Measurements from ENCODE around the gene MYL10. TPM values are rescaled to one million over a fixed set of nuclear protein-coding genes. Genes with fewer than 3 reads are reported as not detected.
"Not testable (repeated sequence)": the region's sequence is repeated elsewhere in the genome, so short reads cannot be mapped to it uniquely, and the experiment has no call there.

The MYL10 gene
- total RNA-seq, 1 donor from 2014 or later: not detected

DNA sequence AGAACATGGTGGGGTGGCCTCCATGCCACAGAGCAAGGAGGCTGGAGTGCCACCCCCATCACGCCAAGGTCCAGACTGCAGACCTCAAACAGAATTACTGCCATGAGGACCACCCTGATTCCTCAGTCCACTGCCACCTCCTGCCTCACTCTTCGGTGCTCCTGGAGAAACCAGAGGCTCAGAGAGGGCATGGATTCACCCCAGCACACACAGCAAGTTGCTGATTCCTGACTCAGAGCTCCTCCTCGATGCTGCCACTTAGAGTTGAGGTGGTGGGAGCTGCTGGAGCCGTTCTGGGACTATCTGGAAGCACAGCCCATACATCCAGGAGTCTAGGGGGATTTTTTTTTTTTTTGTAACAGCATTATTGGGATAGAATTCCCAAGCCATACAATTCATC is 22.0 kb upstream of the MYL10 start:
- intact Hi-C loops (cut with micrococcal nuclease): no loop called here

DNA sequence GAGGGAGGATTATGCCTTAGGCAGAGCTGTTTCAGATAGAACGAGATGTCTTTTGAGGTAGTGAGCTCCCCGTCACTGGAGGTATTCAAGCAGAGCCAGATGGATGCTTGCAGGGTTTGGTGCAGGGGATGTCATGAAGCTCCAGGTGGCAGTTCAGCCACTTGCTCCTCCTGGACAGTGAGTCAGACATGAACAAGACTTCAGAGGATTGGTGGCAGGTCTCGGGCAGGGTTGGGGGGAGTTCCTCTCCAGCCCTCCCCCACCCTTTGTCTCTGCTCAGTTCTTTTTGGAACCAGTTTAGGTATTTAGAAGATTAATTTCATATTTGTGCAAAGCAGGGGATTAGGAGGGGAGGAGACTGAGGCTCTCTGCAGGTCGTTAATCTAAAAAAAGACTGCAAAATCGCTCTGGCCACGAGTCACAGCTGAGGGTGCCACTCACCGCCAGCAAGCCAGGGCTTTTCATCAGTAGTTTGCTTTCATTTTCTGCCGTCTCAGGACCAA is 21.5 kb upstream of the MYL10 start:
- intact Hi-C loops (cut with micrococcal nuclease): no loop called here

DNA sequence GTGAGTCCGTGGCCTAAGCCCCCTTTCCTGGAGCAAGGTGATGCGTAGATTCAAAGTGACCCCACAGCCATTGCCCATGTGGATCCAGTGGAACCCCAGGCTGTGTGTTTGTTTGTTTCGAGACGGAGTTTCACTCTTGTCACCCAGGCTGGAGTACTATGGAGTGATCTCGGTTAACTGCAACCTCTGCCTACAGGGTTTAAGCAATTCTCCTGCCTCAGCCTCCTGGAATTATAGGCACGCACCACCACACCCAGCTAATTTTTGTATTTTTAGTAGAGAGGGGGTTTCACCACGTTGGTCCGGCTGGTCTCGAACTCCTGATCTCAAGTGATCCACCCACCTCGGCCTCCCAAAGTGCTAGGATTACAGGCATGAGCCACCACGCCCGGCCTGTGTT is 18.8 kb upstream of the MYL10 start:
- intact Hi-C loops (cut with micrococcal nuclease): not testable (repeated sequence)

DNA sequence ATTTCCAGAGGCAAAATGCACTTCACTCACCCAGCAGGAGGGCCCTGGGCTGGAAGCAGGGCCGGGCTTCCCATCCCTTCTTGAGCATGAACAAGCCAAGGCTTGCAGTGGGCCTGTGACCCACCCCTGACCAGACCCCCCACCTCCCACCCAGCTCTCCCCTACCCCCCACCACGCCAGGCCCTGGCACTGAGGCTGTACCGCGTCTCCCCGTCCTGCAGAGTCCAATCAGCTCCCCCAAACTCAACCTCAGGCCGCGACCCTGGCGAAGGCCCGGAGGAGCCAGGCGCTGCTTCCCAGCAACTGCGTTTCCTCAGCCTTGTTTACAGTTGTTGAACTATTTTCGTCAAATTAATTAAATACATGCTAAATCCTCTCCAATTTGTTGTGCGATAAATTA is 16.9 kb upstream of the MYL10 start:
- intact Hi-C loops (cut with micrococcal nuclease): no loop called here

DNA sequence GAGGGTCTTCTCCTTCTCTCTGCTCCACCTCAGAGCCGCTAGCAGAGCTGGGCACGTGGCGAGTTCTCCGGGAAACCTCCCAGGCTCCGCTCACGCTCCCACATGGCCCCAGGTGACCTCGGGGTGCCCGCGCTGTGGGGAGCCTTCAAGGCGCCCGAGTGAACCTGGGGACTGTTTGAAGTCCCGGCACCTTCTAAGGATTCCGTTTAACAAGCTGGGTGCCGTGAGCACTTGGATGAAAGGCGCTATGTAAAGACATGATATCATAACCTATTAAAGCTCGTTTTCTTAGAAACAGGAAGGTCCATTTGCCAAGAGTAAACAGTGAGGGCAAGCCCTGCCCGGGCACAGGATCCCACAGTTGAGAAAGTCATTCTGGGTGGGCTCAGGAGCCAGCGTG is 15.8 kb upstream of the MYL10 start:
- intact Hi-C loops (cut with micrococcal nuclease): no loop called here

DNA sequence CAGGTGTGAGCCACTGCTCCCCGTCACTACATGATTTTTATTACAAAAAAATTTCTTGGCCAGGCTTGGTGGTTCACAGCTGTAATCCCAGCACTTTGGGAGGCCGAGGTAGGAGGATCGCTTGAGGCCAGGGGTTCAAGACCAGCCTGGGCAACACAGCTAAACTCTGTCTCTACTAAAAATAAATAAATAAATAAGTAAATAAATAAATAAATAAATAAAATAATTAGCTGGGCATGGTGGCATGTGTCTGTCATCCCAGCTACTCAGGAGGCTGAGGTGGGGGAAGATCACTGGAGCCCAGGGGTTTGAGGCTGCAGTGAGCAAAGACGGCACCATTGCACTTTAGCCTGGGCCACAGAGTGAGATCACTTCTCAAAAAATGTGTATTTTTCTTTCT is 10.0 kb upstream of the MYL10 start:
- intact Hi-C loops (cut with micrococcal nuclease): not testable (repeated sequence)

GRCh38 chr7:101636822-101637623 is 7.9 kb upstream of the MYL10 start:
- intact Hi-C loops (cut with micrococcal nuclease): no loop called here

- intact Hi-C loops (cut with micrococcal nuclease): no loop called here
These were observed 6.4 kb upstream of the MYL10 start for GRCh38 chr7:101635484-101635883.

DNA sequence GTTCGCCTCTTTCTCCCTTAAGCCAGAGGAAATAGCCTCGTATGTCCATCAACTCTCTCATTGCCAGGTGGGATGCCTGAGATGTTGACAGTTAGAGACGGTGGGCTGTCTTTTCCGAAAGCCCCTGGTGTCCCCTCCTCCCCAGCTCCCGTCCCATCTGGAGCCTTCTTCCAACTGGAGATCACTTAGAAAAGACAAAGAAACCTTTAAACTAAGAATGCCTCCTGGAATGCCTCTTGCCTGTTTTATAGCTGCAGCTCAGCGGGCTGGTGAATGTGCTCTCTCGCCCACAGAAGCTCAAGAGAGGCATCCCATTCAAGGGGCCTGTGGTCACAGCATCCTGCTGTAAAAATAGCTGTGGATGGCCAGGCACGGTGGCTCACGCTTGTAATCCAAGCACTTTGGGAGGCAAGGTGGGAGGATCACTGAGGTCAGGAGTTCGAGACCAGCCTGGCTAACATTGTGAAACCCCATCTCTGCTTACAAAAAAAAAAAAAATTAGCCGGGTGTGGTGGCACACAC is 5.2 kb upstream of the MYL10 start:
- intact Hi-C loops (cut with micrococcal nuclease): no loop called here

GRCh38 chr7:101633511-101633910 is 4.4 kb upstream of the MYL10 start:
- intact Hi-C loops (cut with micrococcal nuclease): no loop called here

GRCh38 chr7:101632641-101633040 is 3.5 kb upstream of the MYL10 start:
- intact Hi-C loops (cut with micrococcal nuclease): no loop called here

GRCh38 chr7:101631224-101631714 is 2.2 kb upstream of the MYL10 start:
- intact Hi-C loops (cut with micrococcal nuclease): no loop called here

DNA sequence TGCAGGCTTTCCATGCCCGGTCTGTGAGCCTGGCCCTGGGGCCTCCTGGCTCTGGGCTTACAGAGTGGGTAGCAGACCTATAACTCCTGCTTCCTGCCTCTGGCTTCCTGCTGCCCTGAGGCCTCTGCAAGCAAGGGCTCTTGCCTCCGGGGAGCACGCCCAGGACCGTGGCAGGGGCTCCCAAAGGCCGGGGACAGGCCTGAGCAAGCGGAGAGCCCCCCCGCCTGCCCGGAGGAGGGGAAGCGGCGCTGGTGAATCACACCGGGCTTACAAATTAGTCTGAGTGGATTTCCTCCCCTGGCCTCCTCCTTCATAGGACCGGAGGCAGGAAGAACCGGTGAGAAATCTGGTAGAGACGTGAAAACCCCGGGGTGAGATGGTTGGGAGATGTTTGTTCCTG is 1.5 kb upstream of the MYL10 start:
- intact Hi-C loops (cut with micrococcal nuclease): no loop called here

- intact Hi-C loops (cut with micrococcal nuclease): no loop called here
These were observed 574 bp downstream of the MYL10 start for GRCh38 chr7:101628522-101628921.

DNA sequence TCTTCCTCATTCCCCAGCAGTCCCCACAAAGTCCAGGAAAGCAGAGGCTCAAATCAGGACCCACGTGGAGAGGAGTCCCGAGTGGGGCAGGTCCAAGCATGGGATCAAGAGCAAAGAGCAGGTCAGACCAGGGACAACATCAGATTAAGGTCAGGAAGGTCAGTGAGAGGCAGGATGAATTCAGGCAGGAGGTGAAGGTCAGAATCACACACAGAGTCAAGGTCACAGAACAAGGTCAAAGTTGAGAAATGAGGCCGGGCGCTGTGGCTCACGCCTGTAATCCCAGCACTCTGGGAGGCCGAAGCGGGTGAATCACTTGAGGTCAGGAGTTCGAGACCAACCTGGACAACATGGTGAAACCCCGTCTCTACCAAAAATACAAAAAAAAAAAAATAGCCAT is 2.3 kb downstream of the MYL10 start:
- intact Hi-C loops (cut with micrococcal nuclease): no loop called here

DNA sequence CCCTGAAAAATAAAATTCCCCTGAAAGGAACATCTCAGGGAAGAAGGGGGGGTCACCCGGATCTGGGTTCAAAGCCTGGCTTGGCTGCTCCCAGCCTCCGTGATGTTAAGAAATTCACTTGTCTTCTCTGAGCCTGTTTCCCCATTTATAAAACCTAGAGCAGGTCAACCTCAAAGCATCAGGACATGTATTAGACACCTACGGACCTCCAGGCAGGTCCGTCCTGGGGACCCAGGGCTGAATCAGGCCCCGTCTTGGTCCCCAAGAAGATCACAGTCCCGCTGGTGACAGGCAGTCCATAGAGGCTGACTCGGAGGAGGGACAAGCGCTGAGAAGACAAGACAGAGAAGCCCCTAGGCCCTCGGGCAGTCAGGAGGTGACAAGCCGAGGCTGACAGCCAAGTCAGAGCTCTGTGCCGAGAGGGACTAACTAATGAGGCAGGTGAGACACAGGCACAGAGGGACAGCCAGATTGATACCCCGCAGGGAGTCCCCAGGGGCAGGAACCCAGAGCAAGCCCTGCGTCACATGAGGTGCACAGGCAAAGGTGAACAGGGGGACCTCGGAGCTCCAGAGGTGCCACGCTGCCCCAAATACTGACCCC is 2.9 kb downstream of the MYL10 start:
- intact Hi-C loops (cut with micrococcal nuclease): no loop called here

DNA sequence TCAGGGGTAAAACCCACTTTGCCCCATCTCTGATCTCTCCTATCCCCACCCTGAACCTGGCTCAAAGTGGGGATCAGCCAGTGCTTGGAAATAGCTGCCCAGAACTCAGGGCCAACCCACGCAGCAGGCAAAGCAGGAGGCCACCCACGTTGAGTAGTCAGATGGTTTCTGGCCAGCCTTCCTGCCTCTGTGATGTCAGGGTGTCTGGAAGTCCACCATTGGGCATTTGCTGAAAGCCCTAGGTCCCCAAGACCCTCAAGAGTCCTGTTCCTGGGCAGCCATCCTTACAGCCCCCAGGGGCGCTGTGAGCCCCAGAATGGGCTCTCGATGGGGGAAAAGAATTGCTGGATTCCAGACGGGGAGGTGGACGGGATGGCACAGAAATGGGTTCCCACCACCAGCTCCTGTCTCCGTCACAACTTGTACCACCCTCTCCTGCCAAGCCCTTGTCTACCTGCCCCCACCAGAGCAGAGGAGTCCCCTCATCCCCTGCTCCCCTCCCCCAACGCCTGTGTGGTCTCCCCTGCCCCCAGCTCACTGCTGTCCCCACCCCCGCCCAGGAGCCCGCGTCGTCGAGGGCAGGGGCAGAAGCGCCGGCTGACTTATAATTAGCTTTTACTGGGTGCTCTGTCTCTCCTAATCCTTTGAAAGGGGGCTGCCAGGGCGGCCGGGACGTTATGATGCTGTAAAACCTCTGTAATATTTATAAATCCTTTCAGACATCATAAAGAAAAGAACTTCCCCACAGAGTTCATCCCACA is 3.9 kb downstream of the MYL10 start:
- intact Hi-C loops (cut with micrococcal nuclease): no loop called here

GRCh38 chr7:101624246-101625001 is 4.7 kb downstream of the MYL10 start:
- intact Hi-C loops (cut with micrococcal nuclease): no loop called here

- intact Hi-C loops (cut with micrococcal nuclease): no loop called here
These were observed 6.4 kb downstream of the MYL10 start for GRCh38 chr7:101622609-101623173.

DNA sequence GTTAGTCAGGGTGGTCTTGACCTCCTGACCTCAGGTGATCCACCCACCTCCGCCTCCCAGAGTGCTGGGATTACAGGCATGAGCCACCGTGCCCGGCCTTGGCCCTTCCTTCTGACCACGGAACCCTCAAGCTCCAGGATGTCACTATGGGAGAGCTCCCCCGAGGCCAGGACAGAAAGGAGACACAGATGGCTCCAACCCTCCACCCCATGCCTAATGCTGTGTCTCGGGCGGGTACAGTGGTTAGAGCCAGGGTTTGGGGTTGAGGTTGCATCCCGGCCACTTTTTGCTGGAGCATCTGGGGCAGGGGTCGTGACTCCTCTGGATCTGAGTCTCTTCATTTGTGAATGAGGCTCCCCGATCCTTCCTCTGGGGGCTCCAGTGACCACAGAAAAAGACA is 8.1 kb downstream of the MYL10 start:
- intact Hi-C loops (cut with micrococcal nuclease): no loop called here

GRCh38 chr7:101620395-101620794 is 8.7 kb downstream of the MYL10 start:
- intact Hi-C loops (cut with micrococcal nuclease): no loop called here
